HG03571 (cell line): Measurements from ENCODE around the gene KRTAP3-2.

Experiments
- ATAC-seq: cut with Tn5 transposase; IDR thresholded peaks from one replicate; pipeline ENCODE4 v1.9.1; 2021; ENCODE audit not compliant: unreplicated experiment

The KRTAP3-2 gene

GRCh38 chr17:40974366-40974765, 25.3 kb downstream of the KRTAP3-2 start:
- no peak for ATAC-seq

- no peak for ATAC-seq
These were observed 32.1 kb downstream of the KRTAP3-2 start for GRCh38 chr17:40967582-40967981.

GRCh38 chr17:40966848-40967247, 32.9 kb downstream of the KRTAP3-2 start, which contains the start of gene KRT39:
Gene KRT39 (minus strand): TSS chr17:40966948. CDS start chr17:40966856, 92 bp downstream.
- no peak for ATAC-seq

DNA sequence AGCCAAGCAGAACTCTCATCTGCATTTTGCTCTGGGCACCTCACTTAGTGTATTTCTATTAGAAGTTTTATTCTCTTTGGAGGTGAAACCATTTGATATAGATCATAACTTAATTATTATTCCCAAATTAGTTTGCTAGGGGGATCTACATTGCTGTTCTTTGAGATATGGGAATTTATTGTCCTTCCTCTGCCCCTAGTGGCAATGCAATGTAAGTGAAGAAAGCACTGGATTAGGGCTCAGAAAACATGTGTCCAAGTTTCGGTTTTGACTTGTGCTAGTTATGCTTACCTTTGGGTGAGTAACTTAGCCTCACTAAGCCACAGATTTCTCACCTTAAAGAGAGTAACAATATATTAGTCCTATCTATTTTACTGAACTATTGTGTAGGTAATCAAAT, 35.9 kb downstream of the KRTAP3-2 start:
- no peak for ATAC-seq

GRCh38 chr17:40962059-40962561, 37.6 kb downstream of the KRTAP3-2 start:
- ATAC-seq = no peak

GRCh38 chr17:40961591-40961990, 38.1 kb downstream of the KRTAP3-2 start:
- ATAC-seq = no peak

- ATAC-seq = no peak
These were observed 39.6 kb downstream of the KRTAP3-2 start for GRCh38 chr17:40960144-40960543.

- no peak for ATAC-seq
These were observed 41.4 kb downstream of the KRTAP3-2 start for GRCh38 chr17:40958086-40958953.

GRCh38 chr17:40956401-40957254, 43.1 kb downstream of the KRTAP3-2 start:
- no peak for ATAC-seq

GRCh38 chr17:40953881-40954280, 45.8 kb downstream of the KRTAP3-2 start:
- ATAC-seq = no peak

DNA sequence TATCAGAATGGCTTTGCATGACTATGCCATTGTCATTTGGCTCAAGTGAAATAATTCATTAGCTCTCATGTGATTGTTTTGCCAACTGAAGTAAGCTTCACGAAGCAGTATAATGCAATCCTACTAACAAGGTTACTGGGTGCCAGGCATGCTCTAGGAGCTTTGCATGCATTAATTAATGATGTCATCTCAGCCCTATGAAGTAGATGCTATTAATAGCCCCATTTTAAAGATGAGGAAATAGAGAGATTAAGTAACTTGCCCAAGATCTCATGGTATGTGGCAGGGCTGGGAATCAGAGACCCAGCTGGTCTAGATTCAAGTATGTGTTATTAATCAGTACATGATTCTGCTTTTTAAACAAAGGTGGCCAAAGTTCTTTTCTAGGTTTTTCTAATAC, 47.0 kb downstream of the KRTAP3-2 start:
- no peak for ATAC-seq

- ATAC-seq = no peak
These were observed 47.6 kb downstream of the KRTAP3-2 start for GRCh38 chr17:40952154-40952553.

GRCh38 chr17:40951011-40951622, 48.6 kb downstream of the KRTAP3-2 start:
- no peak for ATAC-seq

DNA sequence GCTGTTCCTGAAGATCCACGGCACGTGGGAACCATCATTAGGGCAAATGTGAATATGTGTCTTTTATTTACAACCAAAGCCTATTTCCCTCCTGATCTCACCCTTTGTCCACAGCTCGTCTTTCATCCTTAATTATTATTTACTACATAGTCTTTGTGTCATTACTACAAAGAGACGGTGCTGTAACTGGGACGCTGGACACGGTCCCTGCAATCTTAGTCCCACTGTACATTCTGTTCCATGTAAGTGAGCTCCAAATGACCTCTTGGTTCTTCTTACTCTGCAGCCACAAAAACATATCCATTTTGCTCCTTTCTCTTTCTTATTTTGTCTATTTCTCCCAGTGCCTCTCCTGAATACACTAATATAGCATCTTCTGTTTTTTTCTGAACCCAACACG, 49.5 kb downstream of the KRTAP3-2 start:
- no peak for ATAC-seq

GRCh38 chr17:40949418-40949817, 50.3 kb downstream of the KRTAP3-2 start:
- ATAC-seq = no peak
